HL-60 (cell line): Measurements from ENCODE around the gene B3GAT3.
"Not testable (repeated sequence)": the region's sequence is repeated elsewhere in the genome, so short reads cannot be mapped to it uniquely, and the experiment has no call there.

Experiments used
- DNase-seq, 2 experiments: peaks; one replicate each; pipeline ENCODE4 v3.0.0-alpha.2; 2010 to 2020; ENCODE audit warnings: low read depth in 1 of 2, low spot score in 1 of 2
- H3K27ac ChIP-seq: fragments of 250-450 bp; sonication (Bioruptor Pico); replicated peaks from 2 replicates; pipeline ENCODE4 v1.5.1; 2020; ENCODE audit warnings: mild to moderate bottlenecking, moderate library complexity
- H3K27me3 ChIP-seq: fragments of 250-450 bp; sonication (Bioruptor Pico); 2 replicates; pipeline ENCODE4 v1.5.1; 2021; ENCODE audit warnings: mild to moderate bottlenecking, moderate library complexity; ENCODE audit not compliant: insufficient read depth, poor library complexity, severe bottlenecking
- H3K4me3 ChIP-seq: replicated peaks from 2 replicates; pipeline ENCODE4 v1.5.1; 2011; ENCODE audit warnings: mild to moderate bottlenecking, control low read depth, low read length; ENCODE audit not compliant: insufficient read depth
- GABPA ChIP-seq: IDR thresholded peaks from 2 replicates; pipeline ENCODE4 v1.6.1; 2012; ENCODE audit warnings: low read depth
- POLR2AphosphoS5 ChIP-seq: IDR thresholded peaks from 2 replicates; pipeline ENCODE4 v1.6.1; 2012; ENCODE audit warnings: low read depth
- REST ChIP-seq: IDR thresholded peaks from 2 replicates; pipeline ENCODE4 v1.6.1; 2012; ENCODE audit warnings: low read depth; ENCODE audit not compliant: insufficient replicate concordance
- SPI1 ChIP-seq: IDR thresholded peaks from 2 replicates; pipeline ENCODE4 v1.6.1; 2012; ENCODE audit warnings: low read depth, mild to moderate bottlenecking, borderline replicate concordance
- TF ChIP-seq, protein P1 (sequence below): IDR thresholded peaks from one replicate; pipeline ENCODE4 v1.5.1; 2011; ENCODE audit warnings: low read length, control low read depth, inconsistent platforms; ENCODE audit not compliant: insufficient read depth

B3GAT3 gene

GRCh38 chr11:62621027-62621566, 689 bp downstream of the B3GAT3 start:
- TF ChIP-seq POLR2AphosphoS5 (no peak), GABPA (no peak), REST (no peak), SPI1 (no peak)
- TF ChIP-seq, protein P1, sequence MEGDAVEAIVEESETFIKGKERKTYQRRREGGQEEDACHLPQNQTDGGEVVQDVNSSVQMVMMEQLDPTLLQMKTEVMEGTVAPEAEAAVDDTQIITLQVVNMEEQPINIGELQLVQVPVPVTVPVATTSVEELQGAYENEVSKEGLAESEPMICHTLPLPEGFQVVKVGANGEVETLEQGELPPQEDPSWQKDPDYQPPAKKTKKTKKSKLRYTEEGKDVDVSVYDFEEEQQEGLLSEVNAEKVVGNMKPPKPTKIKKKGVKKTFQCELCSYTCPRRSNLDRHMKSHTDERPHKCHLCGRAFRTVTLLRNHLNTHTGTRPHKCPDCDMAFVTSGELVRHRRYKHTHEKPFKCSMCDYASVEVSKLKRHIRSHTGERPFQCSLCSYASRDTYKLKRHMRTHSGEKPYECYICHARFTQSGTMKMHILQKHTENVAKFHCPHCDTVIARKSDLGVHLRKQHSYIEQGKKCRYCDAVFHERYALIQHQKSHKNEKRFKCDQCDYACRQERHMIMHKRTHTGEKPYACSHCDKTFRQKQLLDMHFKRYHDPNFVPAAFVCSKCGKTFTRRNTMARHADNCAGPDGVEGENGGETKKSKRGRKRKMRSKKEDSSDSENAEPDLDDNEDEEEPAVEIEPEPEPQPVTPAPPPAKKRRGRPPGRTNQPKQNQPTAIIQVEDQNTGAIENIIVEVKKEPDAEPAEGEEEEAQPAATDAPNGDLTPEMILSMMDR, result no peak
- DNase-seq, result no peak
- Histone ChIP-seq H3K27me3 (no peaks in the 10 kb centered on the region), H3K4me3 (peak overlapping the region; percentile 70), H3K27ac (peak overlapping the region; percentile 67)

DNA sequence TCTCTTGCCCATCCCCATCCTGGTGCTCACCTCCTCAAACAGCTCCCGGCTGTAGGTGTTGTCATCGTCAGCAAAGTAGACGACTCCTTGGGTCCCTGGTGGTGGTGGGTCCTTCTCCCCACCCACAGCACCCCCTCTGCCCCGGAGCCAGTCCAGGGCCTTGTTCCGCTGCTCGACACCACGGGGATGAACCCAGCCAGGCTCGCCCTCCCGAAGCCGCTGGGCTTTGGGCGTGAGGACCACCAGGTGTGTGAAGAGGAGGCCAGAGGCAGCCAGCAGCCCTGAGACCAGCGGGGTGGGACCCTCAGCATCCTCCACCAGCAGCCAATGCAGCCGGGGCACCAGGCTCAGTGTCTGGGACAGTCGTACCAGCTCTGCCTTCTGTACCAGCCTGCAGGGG, 4.8 kb downstream of the B3GAT3 start:
- H3K4me3 ChIP-seq, DNase-seq, H3K27me3 ChIP-seq, H3K27ac ChIP-seq: not testable (repeated sequence)

DNA sequence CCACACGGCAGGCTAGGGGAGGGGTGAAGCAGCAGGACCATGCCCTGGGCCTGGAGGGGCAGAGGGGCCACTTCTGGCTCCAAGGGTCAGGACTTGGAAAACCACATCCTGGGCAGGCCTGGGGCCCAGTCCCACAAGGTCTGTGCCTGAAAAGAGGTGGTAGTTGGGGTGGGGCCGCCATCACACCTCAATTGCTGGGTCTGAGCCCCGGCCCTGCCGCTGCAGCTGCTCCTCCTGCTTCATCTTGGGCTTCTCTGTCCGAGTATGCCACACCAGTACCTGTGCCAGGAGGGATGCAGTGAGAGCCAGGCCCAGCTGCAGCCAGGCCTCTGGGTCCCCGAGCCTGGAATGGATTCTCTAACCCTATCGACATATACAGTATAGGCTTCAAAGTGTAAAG, 6.3 kb downstream of the B3GAT3 start:
- no peak for DNase-seq
- Histone ChIP-seq H3K27me3 (no peaks in the 10 kb centered on the region), H3K27ac (no peak overlapping the region), H3K4me3 (no peak overlapping the region)
- TF ChIP-seq REST, result no peak
- no peak for TF ChIP-seq POLR2AphosphoS5
- TF ChIP-seq, protein P1, result no peak
- no peak for TF ChIP-seq GABPA
- no peak for TF ChIP-seq SPI1

GRCh38 chr11:62614275-62614674, 7.5 kb downstream of the B3GAT3 start:
- H3K27ac ChIP-seq, result no peak overlapping the region
- no peaks in the 10 kb centered on the region for H3K27me3 ChIP-seq
- DNase-seq, result no peak
- TF ChIP-seq REST (no peak), SPI1 (no peak), GABPA (no peak), POLR2AphosphoS5 (no peak)
- TF ChIP-seq, protein P1, result no peak
- no peak overlapping the region for H3K4me3 ChIP-seq
